Lower leg skin (tissue), 4 donors: ENCODE results near the gene SLC9C1. TPM values are rescaled to one million over a fixed set of nuclear protein-coding genes. Genes with fewer than 3 reads are reported as not detected.

Source experiments
- DNase-seq, 2 donors: peaks; one replicate each; pipeline ENCODE4 v3.0.0-alpha.2; 2019; ENCODE audit warnings: low spot score in 2 of 2
- H3K4me3 ChIP-seq: fragments of 200-600 bp; sonication (generic); 2 replicates; pipeline ENCODE4 v1.5.1; 2017; ENCODE audit warnings: mild to moderate bottlenecking, low read depth; ENCODE audit not compliant: poor library complexity, severe bottlenecking
- POLR2A ChIP-seq, 2 donors: fragments of 450-650 bp; IDR thresholded peaks; one replicate each; pipeline ENCODE4 v1.6.1; 2016 to 2017; ENCODE audit warnings: antibody characterized with exemption in 2 of 2, mild to moderate bottlenecking in 1 of 2, moderate library complexity in 1 of 2
- WGBS, 2 donors: methylation state at CpG; one replicate each; pipeline ENCODE4 v1.1.5; 2018; 5-methylcytosine and 5-hydroxymethylcytosine counted together
- intact Hi-C: fragments of 100-400 bp; cut with DNase I; formaldehyde crosslinking; loops from one replicate; pipeline ENCODE4 v1.15.0; 2023; ENCODE audit warnings: low total_unique reads
- microRNA counts, 2 donors: library from miRNA; unstranded; fragments of <30 nt; microRNA quantifications; one replicate each; lab custom pipeline; 2016
- microRNA-seq, 2 donors: library from miRNA; unstranded; fragments of <30 nt; microRNA quantifications; one replicate each; pipeline ENCODE4, GENCODE V29; 2016; ENCODE audit warnings: borderline replicate concordance in 2 of 2, borderline number of aligned reads in 1 of 2
- total RNA-seq, 4 donors: library from RNA; depleted of rRNA; stranded (reverse); fragments of >200 nt; gene quantifications; one replicate each; pipeline ENCODE4 v1.1.0, GENCODE V29; 2016
- TF ChIP-seq, protein P1 (sequence below), 3 donors: fragments of 450-650 bp; IDR thresholded peaks; one replicate each; pipeline ENCODE4 v1.5.1; 2016; ENCODE audit warnings: antibody characterized with exemption in 3 of 3, mild to moderate bottlenecking in 3 of 3, moderate library complexity in 2 of 3

SLC9C1 gene
- total RNA-seq, 4 donors from 2014 or later = not detected

DNA sequence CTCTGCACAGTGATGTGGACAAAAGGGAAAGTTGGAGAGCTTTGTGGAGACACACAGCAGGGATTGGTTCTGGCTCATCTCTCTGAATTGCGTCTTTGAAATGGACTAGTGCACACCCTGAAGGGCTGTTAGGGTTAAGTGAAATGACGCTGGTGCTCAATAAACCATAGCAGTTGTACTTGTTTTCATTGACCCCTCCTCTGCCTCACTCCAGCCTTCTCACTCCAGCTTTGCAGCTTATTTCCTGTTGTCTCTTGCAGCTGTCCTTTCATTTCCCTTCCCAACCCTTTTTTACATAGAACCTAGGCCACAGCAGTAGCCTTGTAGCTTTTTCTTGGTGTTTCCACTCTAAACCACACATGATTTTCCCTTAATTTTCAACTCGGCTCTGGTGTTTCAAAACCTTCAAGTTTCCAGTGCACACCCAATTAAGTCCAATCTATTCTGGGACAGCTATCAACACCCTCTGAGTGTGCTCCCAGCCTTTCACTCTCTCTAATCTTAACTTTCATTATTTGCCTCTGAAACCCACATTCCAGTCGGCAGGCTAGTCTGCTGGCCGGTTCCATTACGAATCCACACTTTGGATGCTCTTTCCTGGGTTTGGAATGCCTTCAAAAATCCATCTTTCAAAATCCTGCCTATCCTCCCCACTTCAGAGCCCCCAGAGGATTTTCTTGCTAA lies 201.4 kb downstream of the SLC9C1 start:
- no peak for TF ChIP-seq POLR2A (IDR thresholded peaks at IDR 0.05)
- TF ChIP-seq, protein P1, sequence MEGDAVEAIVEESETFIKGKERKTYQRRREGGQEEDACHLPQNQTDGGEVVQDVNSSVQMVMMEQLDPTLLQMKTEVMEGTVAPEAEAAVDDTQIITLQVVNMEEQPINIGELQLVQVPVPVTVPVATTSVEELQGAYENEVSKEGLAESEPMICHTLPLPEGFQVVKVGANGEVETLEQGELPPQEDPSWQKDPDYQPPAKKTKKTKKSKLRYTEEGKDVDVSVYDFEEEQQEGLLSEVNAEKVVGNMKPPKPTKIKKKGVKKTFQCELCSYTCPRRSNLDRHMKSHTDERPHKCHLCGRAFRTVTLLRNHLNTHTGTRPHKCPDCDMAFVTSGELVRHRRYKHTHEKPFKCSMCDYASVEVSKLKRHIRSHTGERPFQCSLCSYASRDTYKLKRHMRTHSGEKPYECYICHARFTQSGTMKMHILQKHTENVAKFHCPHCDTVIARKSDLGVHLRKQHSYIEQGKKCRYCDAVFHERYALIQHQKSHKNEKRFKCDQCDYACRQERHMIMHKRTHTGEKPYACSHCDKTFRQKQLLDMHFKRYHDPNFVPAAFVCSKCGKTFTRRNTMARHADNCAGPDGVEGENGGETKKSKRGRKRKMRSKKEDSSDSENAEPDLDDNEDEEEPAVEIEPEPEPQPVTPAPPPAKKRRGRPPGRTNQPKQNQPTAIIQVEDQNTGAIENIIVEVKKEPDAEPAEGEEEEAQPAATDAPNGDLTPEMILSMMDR (IDR thresholded peaks at IDR 0.05) = no peak
- WGBS, 2 donors = 40 to 50% methylated on average over 6 of the region's 6 CpGs
- intact Hi-C loops = no loop called here
- no peak overlapping the region for H3K4me3 ChIP-seq
- no peak for DNase-seq

- no peak for DNase-seq
- intact Hi-C loops = no loop called here
- 74 to 79% methylated on average over 6 of the region's 6 CpGs for WGBS, 2 donors
- TF ChIP-seq POLR2A (IDR thresholded peaks at IDR 0.05) = no peak
- TF ChIP-seq, protein P1 (IDR thresholded peaks at IDR 0.05) = no peak
- no peak overlapping the region for H3K4me3 ChIP-seq
Measured at GRCh38 chr3:112090887-112091586, 203.0 kb downstream of the SLC9C1 start.

MicroRNA genes within 50 kb of the gene (microRNA counts, 767-probe panel; counts per million panel counts)
- microRNA hsa-miR-567 (lab: Ali Mortazavi, UCI) = 0 to 358 counts per million in 2 donors

Small RNA genes within 50 kb of the gene (microRNA-seq; reads per million reads assigned to microRNA genes)
- gene MIR567 = 0 reads per million in 2 donors

Other genes with a start within 250 kb of the SLC9C1 start
- gene C3orf52, start 207.8 kb downstream of the SLC9C1 start, total RNA-seq = 100 to 1,000 TPM in 1 of 4 donors, 10 to 100 TPM in 3; 57.8 to 118 (median 86.4) TPM
- 1 to 10 TPM in 1 of 4 donors, under 1 TPM in 2, not detected in 1; 0.52 to 1.8 (median 0.91) TPM for gene GCSAM, start 161.0 kb downstream of the SLC9C1 start, total RNA-seq
- 1 to 10 TPM; 2.7 to 8.2 (median 5.6) TPM for gene CD200, start 38.9 kb upstream of the SLC9C1 start, total RNA-seq
- 1 to 10 TPM in 2 of 4 donors, under 1 TPM in 2; 0.11 to 2.6 (median 0.72) TPM for gene BTLA, start 205.3 kb upstream of the SLC9C1 start, total RNA-seq